Right lobe of liver (tissue), 6 donors: ENCODE results near the gene TMEM266. TPM values are rescaled to one million over a fixed set of nuclear protein-coding genes. Genes with fewer than 3 reads are reported as not detected.
A peak's percentile ranks its signal among the peaks of the same experiment; 100 is the strongest.
"Not testable (repeated sequence)": the region's sequence is repeated elsewhere in the genome, so short reads cannot be mapped to it uniquely, and the experiment has no call there.

Source experiments
- ATAC-seq, 4 donors: fragments of 200-7000 bp; cut with Tn5 transposase; one replicate each; pipeline ENCODE4 v1.9.1; 2020; ENCODE audit warnings: mild to moderate bottlenecking in 4 of 4, moderate library complexity in 4 of 4
- DNase-seq, 3 donors: peaks; one replicate each; pipeline ENCODE4 v3.0.0-alpha.2; 2020
- H3K27ac ChIP-seq, 3 donors: fragments of 200-600 bp; one replicate each; pipeline ENCODE4 v1.8.0; 2022
- H3K27me3 ChIP-seq, 2 donors: fragments of 200-600 bp; one replicate each; pipeline ENCODE4 v1.8.0; 2022
- H3K36me3 ChIP-seq, 4 donors: fragments of 200-600 bp; sonication (generic) in 1 of 4; one replicate each; pipeline versions ENCODE4 v1.5.1 to v1.8.0; 2017 to 2022; ENCODE audit warnings: control low read depth in 1 of 4
- H3K4me1 ChIP-seq, 4 donors: fragments of 200-600 bp; sonication (generic) in 1 of 4; one replicate each; pipeline versions ENCODE4 v1.5.1 to v1.8.0; 2017 to 2022; ENCODE audit warnings: control low read depth in 1 of 4
- H3K4me3 ChIP-seq, 3 donors: fragments of 200-600 bp; one replicate each; pipeline ENCODE4 v1.8.0; 2022
- H3K9me3 ChIP-seq, 4 donors: fragments of 200-600 bp; sonication (generic) in 1 of 4; one replicate each; pipeline versions ENCODE4 v1.5.1 to v1.8.0; 2017 to 2022; ENCODE audit warnings: control low read depth in 1 of 4
- CTCF ChIP-seq, 4 donors: fragments of 200-600 bp in 3 of 4; fragments of 450-650 bp in 1 of 4; IDR thresholded peaks; one replicate each; pipeline versions ENCODE4 v1.5.1 to v1.8.0; 2016 to 2022; ENCODE audit warnings: antibody characterized with exemption in 4 of 4, mild to moderate bottlenecking in 2 of 4
- POLR2A ChIP-seq: fragments of 450-650 bp; IDR thresholded peaks from one replicate; pipeline ENCODE4 v1.6.1; 2017; ENCODE audit warnings: antibody characterized with exemption, mild to moderate bottlenecking
- WGBS: methylation state at CpG from one replicate; pipeline ENCODE4 v1.1.6; 2018; ENCODE audit warnings: low coverage, low lambda C conversion rate; ENCODE audit not compliant: insufficient coverage; ENCODE audit errors: missing lambda C conversion rate; 5-methylcytosine and 5-hydroxymethylcytosine counted together
- intact Hi-C, 2 donors: fragments of 100-400 bp; cut with DNase I; formaldehyde crosslinking; loops; one replicate each; pipeline versions ENCODE4 v1.11.2 to v1.14.1; 2022
- total RNA-seq, 6 experiments: library from RNA; depleted of rRNA in 2 of 6; stranded (reverse); fragments of >200 nt in 2 of 6; fragmentation: NEBNext Ultra II Directional in 3 of 6; extraction: Animal tissue kit (Norgen Biotek cat#: 25700) in 3 of 6; gene quantifications; one replicate each; pipeline versions ENCODE4 v1.1.0 to v1.2.4, GENCODE V29; 2016 to 2023
- donor health status: DM: no; HTN: yes; CAD: no.
- donor health status: DM: no; HTN: no; CAD: no.
- donor health status: DM: no; HTN: no; CAD: no.
- donor health status: DM: no; HTN: yes; CAD: no.
- donor health status: DM: no; HTN: yes; CAD: no.

Gene TMEM266
- total RNA-seq, 6 experiments from 2014 or later: 0.12 to 0.19 TPM; not detected in 4

GRCh38 chr15:76035593-76035992 lies 24.2 kb upstream of the TMEM266 start:
- intact Hi-C loops: no loop called here

GRCh38 chr15:76038512-76038911 lies 21.3 kb upstream of the TMEM266 start:
- H3K9me3 ChIP-seq: no peaks in the 10 kb centered on the region
- no peaks in the 10 kb centered on the region for H3K27me3 ChIP-seq
- ATAC-seq: no peak
- WGBS: no CpG with 5 or more reads among the region's 1 CpG
- TF ChIP-seq POLR2A (no peak), CTCF (IDR thresholded peaks at IDR 0.05) (no peak)
- intact Hi-C loops: no loop called here
- H3K27ac ChIP-seq: no peak overlapping the region
- no peaks in the 10 kb centered on the region for H3K4me1 ChIP-seq
- DNase-seq: no peak
- H3K36me3 ChIP-seq: no peaks in the 10 kb centered on the region
- H3K4me3 ChIP-seq: no peak overlapping the region

More at GRCh38 chr15:76035593-76035992, 24.2 kb upstream of the TMEM266 start:
- no peak for ATAC-seq
- Histone ChIP-seq H3K9me3 (no peaks in the 10 kb centered on the region), H3K36me3 (no peaks in the 10 kb centered on the region), H3K27me3 (no peaks in the 10 kb centered on the region), H3K27ac (no peak overlapping the region), H3K4me1 (no peaks in the 10 kb centered on the region), H3K4me3 (no peak overlapping the region)
- DNase-seq: no peak
- 46% methylated on average over 3 of the region's 3 CpGs for WGBS
- TF ChIP-seq POLR2A: no peak
- no peak for TF ChIP-seq CTCF (IDR thresholded peaks at IDR 0.05)

GRCh38 chr15:76054201-76054600 lies 5.6 kb upstream of the TMEM266 start:
- H3K4me1 ChIP-seq, ATAC-seq, intact Hi-C loops, H3K27me3 ChIP-seq, DNase-seq, H3K9me3 ChIP-seq, H3K4me3 ChIP-seq, H3K27ac ChIP-seq, H3K36me3 ChIP-seq: not testable (repeated sequence)
- 84% methylated on average over 10 of the region's 10 CpGs for WGBS

- Histone ChIP-seq H3K27ac (no peak overlapping the region), H3K4me1 (peaks cover 0 to 7% (median 0%) of the 10 kb centered on the region in 4 donors), H3K9me3 (no peaks in the 10 kb centered on the region), H3K27me3 (no peaks in the 10 kb centered on the region), H3K4me3 (no peak overlapping the region), H3K36me3 (no peaks in the 10 kb centered on the region)
- 6% methylated on average over 3 of the region's 3 CpGs for WGBS
- ATAC-seq (peak in 1 of 4 donors; percentile 19), DNase-seq (no peak)
- intact Hi-C loops: loop anchor here in 1 of 2 donors (5.0 kb wide), 1 partner anchor 80 kb away; no protein-coding TSS in a partner anchor
- TF ChIP-seq POLR2A (no peak), CTCF (IDR thresholded peaks at IDR 0.05) (no peak)
These were observed 2.9 kb upstream of the TMEM266 start for GRCh38 chr15:76056931-76057330.

GRCh38 chr15:76057332-76058000 lies 2.3 kb upstream of the TMEM266 start:
- no peak overlapping the region for H3K4me3 ChIP-seq
- no peak overlapping the region for H3K27ac ChIP-seq
- no peaks in the 10 kb centered on the region for H3K36me3 ChIP-seq
- WGBS: under 1% methylated on average over 7 of the region's 7 CpGs
- DNase-seq: no peak
- ATAC-seq: peak; percentile 48 to 70 (median 66)
- TF ChIP-seq CTCF (IDR thresholded peaks at IDR 0.05) (peak; percentile 66 to 79 (median 72)), POLR2A (no peak)
- H3K9me3 ChIP-seq: no peaks in the 10 kb centered on the region
- H3K4me1 ChIP-seq: peaks cover 0 to 7% (median 0%) of the 10 kb centered on the region in 4 donors
- H3K27me3 ChIP-seq: no peaks in the 10 kb centered on the region
- intact Hi-C loops: loop anchor here in 1 of 2 donors (5.0 kb wide), 1 partner anchor 80 kb away; no protein-coding TSS in a partner anchor
